GM12878 (cell line): ENCODE measurements around the gene DHRS12.

Experiments used
- CBFB ChIP-seq: IDR thresholded peaks from 2 replicates; pipeline ENCODE4 v1.6.1; 2016; ENCODE audit warnings: antibody characterized with exemption, low read depth
- CEBPB ChIP-seq, 2 experiments: fragments of 150-350 bp in 1 of 2; IDR thresholded peaks; 2 replicates each; pipeline ENCODE4 v1.6.1; 2012 to 2014; ENCODE audit warnings: low read depth in 2 of 2, low read length in 2 of 2, borderline replicate concordance in 1 of 2, inconsistent platforms in 1 of 2
- EED ChIP-seq: sonication (generic); IDR thresholded peaks from 2 replicates; pipeline ENCODE4 v1.6.1; 2016; ENCODE audit warnings: antibody characterized with exemption, low read depth
- FOXM1 ChIP-seq: IDR thresholded peaks from 2 replicates; pipeline ENCODE4 v1.6.1; 2012; ENCODE audit warnings: low read depth, mild to moderate bottlenecking, inconsistent platforms, low read length, moderate library complexity
- HDAC2 ChIP-seq: fragments of 200-600 bp; sonication (generic); IDR thresholded peaks from 2 replicates; pipeline ENCODE4 v1.6.1; 2017
- NBN ChIP-seq: fragments of 450-650 bp; IDR thresholded peaks from 2 replicates; pipeline ENCODE4 v1.6.1; 2016
- POLR2A ChIP-seq: IDR thresholded peaks from 2 replicates; pipeline ENCODE4 v1.6.1; 2011; ENCODE audit warnings: low read depth, mild to moderate bottlenecking, low read length
- RELA ChIP-seq: fragments of 450-650 bp; IDR thresholded peaks from 2 replicates; pipeline ENCODE4 v1.8.0; 2014; ENCODE audit warnings: borderline replicate concordance; ENCODE audit not compliant: partially characterized antibody
- YY1 ChIP-seq: IDR thresholded peaks from 2 replicates; pipeline ENCODE4 v1.6.1; 2011; ENCODE audit warnings: low read depth, mild to moderate bottlenecking, low read length
- ZNF274 ChIP-seq: IDR thresholded peaks from one replicate; pipeline ENCODE4 v1.8.0; 2011; ENCODE audit not compliant: insufficient read length, insufficient read depth
- TF ChIP-seq, protein P1 (sequence below), 3 experiments: IDR thresholded peaks in 2 of 3; conservative IDR thresholded peaks in 1 of 3; 2 replicates each; pipeline ENCODE4 v1.5.1; 2011; ENCODE audit warnings: low read depth in 3 of 3, low read length in 3 of 3, mild to moderate bottlenecking in 3 of 3, control low read depth in 2 of 3, moderate library complexity in 2 of 3, inconsistent platforms in 1 of 3, mixed read lengths in 1 of 3; ENCODE audit not compliant: control insufficient read depth in 2 of 3, insufficient read depth in 1 of 3; ENCODE audit errors: extremely low read depth in 1 of 3
- TF ChIP-seq, protein P2 (sequence below): IDR thresholded peaks from 2 replicates; pipeline ENCODE4 v1.6.1; 2011; ENCODE audit warnings: low read depth, mild to moderate bottlenecking, low read length, moderate library complexity, borderline replicate concordance; ENCODE audit errors: extremely low read depth
- TF ChIP-seq, protein P3 (sequence below): fragments of 450-650 bp; formaldehyde crosslinking; IDR thresholded peaks from 2 replicates; pipeline ENCODE4 v1.4.0; 2020; ENCODE audit warnings: mild to moderate bottlenecking, moderate library complexity
- TF ChIP-seq, protein P4 (sequence below): fragments of 450-650 bp; IDR thresholded peaks from 2 replicates; pipeline ENCODE4 v1.6.1; 2014; ENCODE audit warnings: mild to moderate bottlenecking

DNA sequence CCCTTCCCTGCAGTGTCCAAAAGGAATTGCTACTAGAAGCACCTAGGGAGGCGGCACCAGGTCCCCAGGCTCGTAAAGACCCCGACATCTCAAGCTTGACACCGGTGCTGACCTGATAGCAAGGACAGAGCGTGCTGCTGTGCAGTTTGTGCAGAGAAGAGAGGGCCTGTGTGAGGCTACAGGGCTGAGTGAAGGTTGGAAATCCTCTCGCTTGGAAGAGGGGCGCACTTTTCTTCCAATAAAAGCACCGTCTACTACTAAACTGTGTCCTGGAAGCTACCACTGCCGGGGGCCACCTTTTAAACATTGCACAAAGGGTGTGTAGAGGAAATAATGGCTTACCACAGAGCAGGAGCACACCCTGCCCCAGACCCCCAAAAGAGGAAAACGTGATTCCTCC is 30.0 kb upstream of the DHRS12 start:
- no peak for TF ChIP-seq POLR2A
- TF ChIP-seq, protein P1, sequence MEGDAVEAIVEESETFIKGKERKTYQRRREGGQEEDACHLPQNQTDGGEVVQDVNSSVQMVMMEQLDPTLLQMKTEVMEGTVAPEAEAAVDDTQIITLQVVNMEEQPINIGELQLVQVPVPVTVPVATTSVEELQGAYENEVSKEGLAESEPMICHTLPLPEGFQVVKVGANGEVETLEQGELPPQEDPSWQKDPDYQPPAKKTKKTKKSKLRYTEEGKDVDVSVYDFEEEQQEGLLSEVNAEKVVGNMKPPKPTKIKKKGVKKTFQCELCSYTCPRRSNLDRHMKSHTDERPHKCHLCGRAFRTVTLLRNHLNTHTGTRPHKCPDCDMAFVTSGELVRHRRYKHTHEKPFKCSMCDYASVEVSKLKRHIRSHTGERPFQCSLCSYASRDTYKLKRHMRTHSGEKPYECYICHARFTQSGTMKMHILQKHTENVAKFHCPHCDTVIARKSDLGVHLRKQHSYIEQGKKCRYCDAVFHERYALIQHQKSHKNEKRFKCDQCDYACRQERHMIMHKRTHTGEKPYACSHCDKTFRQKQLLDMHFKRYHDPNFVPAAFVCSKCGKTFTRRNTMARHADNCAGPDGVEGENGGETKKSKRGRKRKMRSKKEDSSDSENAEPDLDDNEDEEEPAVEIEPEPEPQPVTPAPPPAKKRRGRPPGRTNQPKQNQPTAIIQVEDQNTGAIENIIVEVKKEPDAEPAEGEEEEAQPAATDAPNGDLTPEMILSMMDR (IDR thresholded peaks at IDR 0.05 in 2 of 3, conservative IDR thresholded peaks at IDR 0.05 in 1 of 3; ENCODE audit: control insufficient read depth in 2 of 3, extremely low read depth in 1 of 3, insufficient read depth in 1 of 3, low read depth in 3 of 3, low read length in 3 of 3), result no peak
- TF ChIP-seq FOXM1, result no peak
- TF ChIP-seq, protein P2, sequence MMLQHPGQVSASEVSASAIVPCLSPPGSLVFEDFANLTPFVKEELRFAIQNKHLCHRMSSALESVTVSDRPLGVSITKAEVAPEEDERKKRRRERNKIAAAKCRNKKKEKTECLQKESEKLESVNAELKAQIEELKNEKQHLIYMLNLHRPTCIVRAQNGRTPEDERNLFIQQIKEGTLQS, result no peak
- TF ChIP-seq RELA, result no peak
- TF ChIP-seq YY1, result no peak
- TF ChIP-seq NBN, result no peak
- no peak for TF ChIP-seq CBFB
- TF ChIP-seq ZNF274, result no peak
- TF ChIP-seq CEBPB (IDR thresholded peaks at IDR 0.05; ENCODE audit: borderline replicate concordance in 1 of 2, low read depth in 2 of 2, low read length in 2 of 2), result no peak
- TF ChIP-seq, protein P3, sequence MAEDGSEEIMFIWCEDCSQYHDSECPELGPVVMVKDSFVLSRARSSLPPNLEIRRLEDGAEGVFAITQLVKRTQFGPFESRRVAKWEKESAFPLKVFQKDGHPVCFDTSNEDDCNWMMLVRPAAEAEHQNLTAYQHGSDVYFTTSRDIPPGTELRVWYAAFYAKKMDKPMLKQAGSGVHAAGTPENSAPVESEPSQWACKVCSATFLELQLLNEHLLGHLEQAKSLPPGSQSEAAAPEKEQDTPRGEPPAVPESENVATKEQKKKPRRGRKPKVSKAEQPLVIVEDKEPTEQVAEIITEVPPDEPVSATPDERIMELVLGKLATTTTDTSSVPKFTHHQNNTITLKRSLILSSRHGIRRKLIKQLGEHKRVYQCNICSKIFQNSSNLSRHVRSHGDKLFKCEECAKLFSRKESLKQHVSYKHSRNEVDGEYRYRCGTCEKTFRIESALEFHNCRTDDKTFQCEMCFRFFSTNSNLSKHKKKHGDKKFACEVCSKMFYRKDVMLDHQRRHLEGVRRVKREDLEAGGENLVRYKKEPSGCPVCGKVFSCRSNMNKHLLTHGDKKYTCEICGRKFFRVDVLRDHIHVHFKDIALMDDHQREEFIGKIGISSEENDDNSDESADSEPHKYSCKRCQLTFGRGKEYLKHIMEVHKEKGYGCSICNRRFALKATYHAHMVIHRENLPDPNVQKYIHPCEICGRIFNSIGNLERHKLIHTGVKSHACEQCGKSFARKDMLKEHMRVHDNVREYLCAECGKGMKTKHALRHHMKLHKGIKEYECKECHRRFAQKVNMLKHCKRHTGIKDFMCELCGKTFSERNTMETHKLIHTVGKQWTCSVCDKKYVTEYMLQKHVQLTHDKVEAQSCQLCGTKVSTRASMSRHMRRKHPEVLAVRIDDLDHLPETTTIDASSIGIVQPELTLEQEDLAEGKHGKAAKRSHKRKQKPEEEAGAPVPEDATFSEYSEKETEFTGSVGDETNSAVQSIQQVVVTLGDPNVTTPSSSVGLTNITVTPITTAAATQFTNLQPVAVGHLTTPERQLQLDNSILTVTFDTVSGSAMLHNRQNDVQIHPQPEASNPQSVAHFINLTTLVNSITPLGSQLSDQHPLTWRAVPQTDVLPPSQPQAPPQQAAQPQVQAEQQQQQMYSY (CRISPR knock-in tag), result no peak
- no peak for TF ChIP-seq EED
- no peak for TF ChIP-seq HDAC2
- TF ChIP-seq, protein P4, sequence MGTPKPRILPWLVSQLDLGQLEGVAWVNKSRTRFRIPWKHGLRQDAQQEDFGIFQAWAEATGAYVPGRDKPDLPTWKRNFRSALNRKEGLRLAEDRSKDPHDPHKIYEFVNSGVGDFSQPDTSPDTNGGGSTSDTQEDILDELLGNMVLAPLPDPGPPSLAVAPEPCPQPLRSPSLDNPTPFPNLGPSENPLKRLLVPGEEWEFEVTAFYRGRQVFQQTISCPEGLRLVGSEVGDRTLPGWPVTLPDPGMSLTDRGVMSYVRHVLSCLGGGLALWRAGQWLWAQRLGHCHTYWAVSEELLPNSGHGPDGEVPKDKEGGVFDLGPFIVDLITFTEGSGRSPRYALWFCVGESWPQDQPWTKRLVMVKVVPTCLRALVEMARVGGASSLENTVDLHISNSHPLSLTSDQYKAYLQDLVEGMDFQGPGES, result no peak
